KBM-7 (cell line): ENCODE results near the gene ERVH48-1.
A peak's percentile ranks its signal among the peaks of the same experiment; 100 is the strongest.
"Not testable (repeated sequence)": the region's sequence is repeated elsewhere in the genome, so short reads cannot be mapped to it uniquely, and the experiment has no call there.

Experiments
- DNase-seq: peaks from one replicate; pipeline ENCODE4 v3.0.0-alpha.2; 2015
- in situ Hi-C: fragments of 300-500 bp; cut with MboI; formaldehyde crosslinking; loops from 2 replicates; pipeline ENCODE4 v1.14.3; 2020; ENCODE audit warnings: low sequenced_read_pairs, low pct_unique_long_range_greater_than_20kb, mixed read lengths

Gene ERVH48-1

DNA sequence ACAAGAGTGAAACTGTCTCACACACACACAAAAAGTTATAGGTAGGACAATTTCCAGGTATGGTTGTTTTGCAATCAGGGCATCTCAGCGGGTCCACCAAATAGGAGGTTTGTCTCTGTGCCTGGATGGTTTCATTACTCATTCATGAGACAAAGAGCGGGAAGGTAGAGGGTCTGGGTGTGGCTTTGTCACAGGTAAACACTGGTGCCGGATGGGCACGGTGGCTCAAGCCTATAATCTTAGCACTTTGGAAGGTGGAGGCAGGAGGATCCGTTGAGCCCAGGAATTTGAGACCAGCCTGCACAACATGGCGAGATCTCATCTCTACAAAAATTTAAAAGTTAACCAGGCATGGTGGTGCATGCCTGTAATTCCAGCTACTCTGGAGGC lies 16.3 kb upstream of the ERVH48-1 start:
- DNase-seq, result no peak
- in situ Hi-C loops, result no loop called here

DNA sequence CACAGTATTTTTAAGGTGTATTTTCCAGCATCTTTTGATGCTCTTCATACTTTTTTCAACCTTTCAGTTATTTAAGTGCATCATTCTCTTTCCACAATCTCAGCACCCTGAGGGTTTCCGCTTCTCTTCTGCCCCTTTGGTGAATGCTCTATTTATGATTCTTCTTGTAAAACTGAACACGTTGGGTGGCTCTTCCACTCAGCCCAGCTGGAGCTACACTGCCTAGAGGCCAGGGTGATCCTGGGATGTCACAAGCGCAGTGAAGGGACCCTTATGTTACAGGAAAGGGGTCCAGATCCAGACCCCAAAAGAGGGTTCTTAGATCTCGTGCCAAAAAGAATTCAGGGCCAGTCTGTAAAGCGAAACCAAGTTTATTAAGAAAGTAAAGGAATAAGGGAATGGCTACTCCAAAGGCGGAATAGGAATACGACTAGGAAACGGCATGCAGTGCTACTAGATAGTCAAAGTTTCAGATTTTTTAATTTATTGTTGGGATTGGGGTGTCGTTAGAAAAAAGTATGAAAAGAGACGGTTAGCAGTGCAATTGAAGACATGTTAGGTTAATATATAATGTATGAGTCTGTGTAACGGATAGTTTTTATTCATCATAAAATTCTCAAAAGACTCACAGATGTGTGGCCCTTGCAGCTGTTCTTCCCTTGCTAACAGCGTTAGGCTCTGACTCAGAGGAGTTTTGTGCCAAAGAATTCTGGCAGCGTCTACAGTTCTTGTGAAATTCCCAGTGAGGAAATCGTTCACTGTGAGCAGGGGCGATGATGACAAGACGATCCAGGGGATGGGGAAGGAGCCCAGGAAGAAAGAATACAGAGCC lies 14.4 kb upstream of the ERVH48-1 start:
- in situ Hi-C loops, result no loop called here
- DNase-seq, result no peak

DNA sequence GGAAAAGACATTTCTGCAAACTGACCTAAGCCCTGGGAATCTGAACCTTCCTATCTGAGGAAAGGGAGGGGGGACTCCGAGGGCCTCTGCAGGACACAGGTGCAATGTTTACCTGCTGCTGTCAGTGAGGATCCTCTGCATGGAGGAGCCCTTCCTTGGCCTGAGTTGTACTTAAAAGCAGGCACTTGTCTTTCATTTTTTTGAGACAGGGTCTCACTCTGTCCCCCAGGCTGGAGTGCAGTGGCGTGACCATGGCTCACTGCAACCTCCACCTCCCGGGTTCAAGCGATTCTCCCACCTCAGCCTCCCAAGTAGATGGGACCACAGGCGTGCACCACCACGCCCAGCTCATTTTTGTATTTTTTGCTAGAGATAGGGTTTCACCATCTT lies 13.2 kb upstream of the ERVH48-1 start:
- in situ Hi-C loops, result not testable (repeated sequence)

DNA sequence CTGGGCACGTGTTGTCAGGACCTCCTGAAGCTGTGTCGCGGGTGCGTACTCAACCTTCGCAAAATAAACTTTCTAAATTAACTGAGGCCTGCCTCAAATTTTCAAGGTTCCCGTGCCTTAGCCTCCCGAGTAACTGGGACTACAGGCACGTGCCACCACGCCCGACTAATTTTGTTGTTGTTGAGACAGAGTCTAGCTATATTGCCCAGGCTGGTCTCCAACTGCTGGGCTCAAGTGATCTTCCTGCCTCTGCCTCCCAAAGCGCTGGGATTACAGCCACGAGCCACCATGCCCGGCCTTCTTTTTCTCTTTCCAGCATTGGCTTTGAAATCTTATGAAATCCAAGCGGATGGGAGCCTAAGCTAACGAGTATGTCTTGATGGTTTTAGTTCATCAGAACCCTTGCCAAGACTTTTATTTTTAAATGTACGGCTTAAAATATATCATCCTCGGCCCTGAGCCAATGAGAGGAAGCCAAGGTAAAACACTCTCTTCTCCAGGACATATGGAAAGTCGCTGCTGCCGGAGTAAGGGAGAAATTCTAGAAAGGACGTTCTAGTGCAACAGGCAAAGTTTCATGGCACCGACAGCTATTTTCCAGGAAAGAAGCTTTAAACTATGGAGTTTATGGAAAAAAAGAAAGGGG lies 12.7 kb upstream of the ERVH48-1 start:
- no peak for DNase-seq
- in situ Hi-C loops, result no loop called here

More for the DNA sequence above, 13.2 kb upstream of the ERVH48-1 start:
- not testable (repeated sequence) for DNase-seq

DNA sequence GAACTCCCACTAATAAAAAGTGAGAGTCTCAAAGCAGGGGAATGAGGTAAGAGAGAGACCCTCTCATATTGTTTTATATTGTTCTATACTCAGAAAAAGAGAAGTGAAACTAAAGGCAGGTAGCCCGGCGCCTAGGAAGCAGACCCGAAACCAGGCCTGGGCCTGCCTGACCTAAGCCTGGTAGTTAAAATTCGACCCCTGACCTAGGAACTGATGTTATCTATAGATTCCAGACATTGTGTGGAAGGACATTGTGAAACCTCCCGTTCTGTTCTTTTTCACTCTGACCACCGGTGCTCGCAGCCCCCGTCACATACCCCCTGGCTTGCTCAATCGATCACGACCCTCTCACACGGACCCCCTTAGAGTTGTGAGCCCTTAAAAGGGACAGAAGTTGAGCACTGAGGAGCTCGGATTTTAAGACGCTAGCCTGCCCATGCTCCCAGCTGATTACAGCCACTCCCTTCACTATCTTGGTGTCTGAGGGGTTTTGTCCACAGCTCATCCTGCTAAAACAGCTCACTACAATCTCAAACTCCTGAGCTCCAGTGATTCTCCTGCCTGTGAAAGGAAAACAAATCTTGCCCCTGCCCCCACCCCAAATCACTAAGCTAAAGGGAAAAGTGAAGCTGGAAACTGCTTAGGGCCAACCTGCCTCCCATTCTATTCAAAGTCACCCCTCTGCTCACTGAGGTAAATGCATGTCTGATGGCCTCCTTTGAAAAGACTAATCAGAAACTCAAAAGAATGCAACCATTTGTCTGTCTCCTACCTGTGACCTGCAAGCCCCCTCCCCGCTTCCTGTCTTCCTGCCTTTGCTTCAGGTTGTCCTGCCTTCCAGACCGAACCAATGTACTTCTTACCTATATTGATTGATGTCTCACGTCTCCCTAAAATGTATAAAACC lies 11.9 kb upstream of the ERVH48-1 start:
- DNase-seq, result peak; percentile 18
- in situ Hi-C loops, result not testable (repeated sequence)

DNA sequence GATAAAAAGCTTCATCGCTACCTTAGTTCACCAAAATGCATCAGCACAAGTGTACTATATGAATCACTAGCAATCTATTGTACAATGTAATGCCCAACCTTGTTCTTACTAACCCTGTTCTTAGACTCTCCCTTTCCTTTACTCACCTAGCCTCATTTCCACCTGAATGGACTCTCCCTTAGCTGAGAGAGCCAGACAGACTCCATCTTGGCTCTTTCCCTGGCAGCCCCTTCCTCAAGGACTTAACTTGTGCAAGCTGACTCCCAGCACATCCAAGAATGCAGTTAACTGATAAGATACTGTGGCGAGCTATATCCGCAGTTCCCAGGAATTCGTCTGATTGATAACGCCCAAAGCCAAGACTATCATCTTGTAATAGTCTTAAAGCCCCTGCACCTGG lies 10.9 kb upstream of the ERVH48-1 start:
- DNase-seq, in situ Hi-C loops: not testable (repeated sequence)

DNA sequence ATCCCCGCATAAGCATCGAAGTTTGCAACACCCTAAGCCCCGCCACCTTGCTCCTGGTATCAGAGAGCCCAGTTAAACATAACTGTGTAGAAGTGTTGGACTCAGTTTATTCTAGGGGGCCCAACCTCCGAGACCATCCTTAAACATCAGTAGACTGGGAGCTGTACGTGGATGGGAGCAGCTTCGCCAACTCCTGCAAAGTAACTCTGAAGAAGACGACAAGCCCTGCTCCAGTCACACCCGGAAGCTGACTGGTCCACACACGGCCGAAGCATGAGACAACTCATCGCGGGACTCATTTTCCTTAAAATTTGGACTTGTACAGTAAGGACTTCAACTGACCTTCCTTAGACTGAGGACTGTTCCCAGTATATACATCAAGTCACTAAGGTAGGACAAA lies 8.5 kb upstream of the ERVH48-1 start:
- DNase-seq, in situ Hi-C loops: not testable (repeated sequence)

DNA sequence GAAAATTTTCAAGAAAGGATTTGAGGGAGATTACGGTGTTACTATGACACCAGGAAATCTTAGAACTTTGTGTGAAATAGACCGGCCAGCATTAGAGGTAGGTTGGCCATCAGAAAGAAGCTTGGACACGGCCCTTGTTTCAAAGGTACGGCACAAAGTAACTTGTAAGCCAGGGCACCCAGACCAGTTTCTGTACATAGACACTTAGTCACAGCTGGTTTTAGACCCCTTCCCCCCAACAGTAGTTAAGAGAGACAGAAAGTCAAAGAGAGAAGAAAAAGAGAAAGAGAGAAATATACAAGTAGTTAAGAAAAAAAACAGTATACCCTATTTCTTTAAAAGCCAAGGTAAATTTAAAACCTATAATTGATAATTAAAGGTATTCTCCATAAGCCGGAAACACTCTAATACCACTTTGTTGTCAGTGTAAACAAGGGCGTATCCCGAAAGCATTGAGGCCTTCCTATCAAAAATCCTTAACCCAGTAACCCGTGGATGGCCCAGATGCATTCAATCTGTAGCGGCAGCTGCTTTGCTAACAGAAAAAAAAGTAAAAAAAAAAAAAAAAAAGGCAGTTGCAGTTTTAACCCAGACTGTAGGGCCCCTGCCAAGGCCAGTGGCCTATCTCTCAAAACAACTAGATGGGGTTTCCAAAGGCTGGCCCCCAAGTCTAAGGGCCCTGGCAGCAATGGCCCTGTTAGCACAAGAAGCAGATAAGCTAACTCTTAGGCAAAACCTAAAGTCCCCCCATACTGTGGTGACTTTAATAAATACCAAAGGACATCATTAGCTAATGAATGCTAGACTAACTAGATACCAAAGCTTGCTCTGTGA lies 7.9 kb upstream of the ERVH48-1 start:
- in situ Hi-C loops, result not testable (repeated sequence)

DNA sequence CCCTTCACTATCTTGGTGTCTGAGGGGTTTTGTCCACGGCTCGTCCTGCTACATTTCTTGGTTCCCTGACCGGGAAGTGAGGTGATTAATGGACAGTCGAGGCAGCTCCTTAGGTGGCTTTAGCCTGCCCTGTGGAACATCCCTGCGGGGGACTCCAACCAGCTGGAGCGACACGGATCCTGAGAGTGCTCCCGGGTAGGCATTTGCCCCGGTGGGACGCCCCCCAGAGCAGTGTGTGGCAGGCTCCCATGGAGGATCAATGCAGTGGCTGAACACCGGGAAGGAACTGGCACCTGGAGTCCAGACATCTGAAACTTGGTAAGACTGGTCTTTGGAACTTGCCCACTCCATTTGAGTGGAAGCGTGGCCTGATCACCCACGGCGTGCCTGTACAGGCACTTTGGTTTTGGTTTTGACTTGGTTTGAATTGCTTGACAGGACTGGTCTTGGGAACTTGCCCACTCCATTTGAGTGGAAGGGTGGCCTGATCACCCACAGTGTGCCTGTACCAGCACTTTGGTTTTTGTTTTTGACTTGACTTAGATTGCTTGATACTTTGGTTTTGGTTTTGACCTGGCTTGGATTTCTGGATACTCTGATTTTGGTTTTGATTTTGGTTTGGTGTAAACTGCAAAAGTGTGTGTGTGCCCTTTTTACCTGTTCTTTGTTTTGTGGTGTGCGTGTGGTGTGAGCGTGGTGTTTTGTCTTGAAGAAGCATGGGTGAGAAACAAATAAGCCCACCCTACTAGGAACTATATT lies 7.1 kb upstream of the ERVH48-1 start:
- in situ Hi-C loops, DNase-seq: not testable (repeated sequence)

More for the DNA sequence above, 7.9 kb upstream of the ERVH48-1 start:
- DNase-seq, result not testable (repeated sequence)

DNA sequence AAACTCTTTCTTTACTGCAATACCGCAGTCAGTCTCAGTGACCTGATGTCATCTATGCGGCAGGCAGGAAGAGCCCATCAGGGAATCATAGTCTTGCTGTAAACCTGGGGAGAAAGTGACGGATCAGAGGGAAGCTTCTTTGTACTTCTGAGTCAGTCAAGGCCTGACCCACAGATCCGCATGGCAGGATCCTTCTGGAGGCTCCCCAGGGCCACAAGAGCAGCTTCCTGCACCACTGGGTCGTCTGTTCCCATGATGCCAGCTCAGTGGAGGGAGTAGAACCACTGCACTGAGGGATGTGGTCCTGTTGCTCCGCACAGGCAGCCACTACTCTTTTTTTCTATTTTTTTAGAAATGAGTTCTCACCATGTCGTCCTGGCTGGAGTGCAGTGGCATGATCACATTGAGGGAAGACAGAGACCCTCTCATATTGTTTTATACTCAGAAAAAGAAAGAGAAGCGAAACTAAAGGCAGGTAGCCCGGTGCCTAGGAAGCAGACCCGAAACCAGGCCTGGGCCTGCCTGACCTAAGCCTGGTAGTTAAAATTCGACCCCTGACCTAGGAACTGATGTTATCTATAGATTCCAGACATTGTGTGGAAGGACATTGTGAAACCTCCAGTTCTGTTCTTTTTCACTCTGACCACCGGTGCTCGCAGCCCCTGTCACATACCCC lies 6.3 kb upstream of the ERVH48-1 start:
- in situ Hi-C loops, result no loop called here
- no peak for DNase-seq

DNA sequence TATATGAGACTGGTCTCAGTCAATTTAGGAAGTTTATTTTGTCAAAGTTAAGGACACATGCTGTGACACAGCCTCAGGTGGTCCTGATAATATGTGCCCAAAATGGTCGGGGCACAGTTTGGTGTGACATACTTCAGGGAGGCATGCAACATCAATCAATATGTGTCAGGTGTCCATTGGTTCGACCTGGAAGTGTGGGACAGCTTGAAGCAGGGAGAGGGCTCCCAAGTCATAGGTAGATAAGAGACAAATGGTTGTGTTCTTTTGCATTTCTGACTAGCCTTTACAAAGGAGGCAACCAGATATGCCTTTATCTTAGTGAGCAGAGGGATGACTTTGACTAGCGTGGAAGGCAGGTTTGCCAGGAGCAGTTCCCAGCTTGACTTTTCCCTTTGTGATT lies 4.5 kb upstream of the ERVH48-1 start:
- in situ Hi-C loops, result no loop called here

DNA sequence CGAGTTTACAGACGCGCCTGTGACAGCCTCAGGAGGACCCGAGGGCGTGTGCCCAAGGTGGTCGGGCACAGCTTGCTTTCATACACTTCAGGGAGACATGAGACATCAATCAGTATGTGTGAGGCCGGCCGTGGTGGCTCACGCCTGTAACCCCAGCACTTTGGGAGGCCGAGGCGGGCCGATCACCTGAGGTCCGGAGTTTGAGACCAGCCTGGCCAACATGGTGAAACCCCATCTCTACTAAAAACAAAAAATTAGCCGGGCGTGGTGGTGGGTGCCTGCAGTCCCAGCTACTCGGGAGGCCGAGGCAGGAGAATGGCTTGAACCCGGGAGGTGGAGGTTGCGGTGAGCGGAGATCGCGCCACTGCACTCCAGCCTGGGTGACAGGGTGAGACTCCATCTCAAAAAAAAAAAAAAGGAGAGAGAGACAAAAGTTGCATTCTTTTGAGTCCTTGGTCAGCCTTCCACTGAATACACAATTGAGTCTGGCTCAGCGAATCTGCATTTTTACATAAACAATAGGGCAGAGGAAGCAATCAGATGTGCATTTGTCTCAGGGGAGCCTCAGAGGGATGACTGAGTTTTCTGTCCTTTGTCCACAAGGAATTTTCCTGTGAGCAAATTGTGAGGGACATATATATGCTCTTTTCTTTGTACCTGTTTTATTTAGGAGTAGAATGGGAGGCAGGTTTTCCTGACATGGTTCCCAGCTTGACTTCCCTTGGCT lies 2.2 kb upstream of the ERVH48-1 start:
- in situ Hi-C loops, DNase-seq: not testable (repeated sequence)

More for the DNA sequence above, 4.5 kb upstream of the ERVH48-1 start:
- no peak for DNase-seq

DNA sequence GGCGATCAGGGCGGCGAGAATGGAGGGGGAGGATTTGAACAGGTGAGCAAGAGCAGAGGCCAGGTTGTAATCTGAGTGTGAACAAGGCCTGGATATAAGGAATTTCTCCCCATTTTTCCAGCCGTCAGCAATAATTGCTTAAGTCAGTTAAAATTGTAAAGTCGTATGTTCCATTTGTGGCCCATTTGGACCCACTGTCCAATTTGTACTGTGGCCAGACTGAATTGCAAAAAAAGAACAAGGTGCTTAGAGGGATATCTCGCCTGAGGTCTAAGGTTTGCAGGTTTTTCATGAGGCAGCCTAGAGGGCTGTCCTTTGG lies 1.0 kb downstream of the ERVH48-1 start:
- DNase-seq, result no peak
- in situ Hi-C loops, result no loop called here

DNA sequence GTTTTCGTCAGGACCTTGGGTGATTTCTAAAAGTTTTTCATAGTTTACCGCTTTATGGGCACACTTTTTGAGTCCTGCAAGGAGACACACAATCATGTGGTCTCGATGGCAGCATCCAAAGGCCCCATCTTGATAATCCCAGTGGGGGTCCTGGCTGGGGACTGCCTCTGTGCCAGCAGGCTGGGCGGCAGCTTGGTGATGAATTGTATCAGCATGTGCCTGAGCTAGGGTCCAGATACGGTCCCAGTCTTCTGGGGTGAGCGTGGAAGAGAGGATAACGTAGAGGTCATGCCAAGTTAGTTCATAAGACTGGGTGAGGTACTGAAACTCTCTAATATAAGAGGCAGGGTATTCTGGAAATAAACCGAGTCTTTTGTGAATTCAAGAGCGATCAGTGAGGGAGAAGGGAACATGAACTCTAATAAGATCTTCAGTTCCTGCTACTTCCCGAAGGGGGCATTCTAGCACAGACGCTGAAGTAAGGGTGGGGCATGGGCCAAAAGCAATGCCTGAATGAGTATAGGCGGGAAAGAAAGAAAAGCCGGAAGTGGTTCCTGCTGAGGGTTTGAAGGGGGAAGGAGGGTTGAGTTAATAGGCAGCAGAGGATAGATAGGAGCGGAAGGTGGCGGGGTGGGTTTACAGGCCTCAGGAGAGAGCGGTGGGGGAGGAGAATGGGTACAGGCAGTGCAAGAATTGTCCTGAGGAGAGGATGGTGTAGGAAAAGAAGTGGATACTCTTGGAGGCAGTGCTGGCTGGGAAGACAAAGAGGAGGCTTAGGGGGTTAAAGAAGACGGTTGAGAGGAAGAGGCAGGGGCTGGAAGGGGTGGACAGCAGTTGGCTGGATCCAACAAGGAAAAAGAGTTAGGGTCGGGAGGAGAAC lies 1.6 kb downstream of the ERVH48-1 start:
- peak; percentile 98 for DNase-seq
- in situ Hi-C loops, result no loop called here

DNA sequence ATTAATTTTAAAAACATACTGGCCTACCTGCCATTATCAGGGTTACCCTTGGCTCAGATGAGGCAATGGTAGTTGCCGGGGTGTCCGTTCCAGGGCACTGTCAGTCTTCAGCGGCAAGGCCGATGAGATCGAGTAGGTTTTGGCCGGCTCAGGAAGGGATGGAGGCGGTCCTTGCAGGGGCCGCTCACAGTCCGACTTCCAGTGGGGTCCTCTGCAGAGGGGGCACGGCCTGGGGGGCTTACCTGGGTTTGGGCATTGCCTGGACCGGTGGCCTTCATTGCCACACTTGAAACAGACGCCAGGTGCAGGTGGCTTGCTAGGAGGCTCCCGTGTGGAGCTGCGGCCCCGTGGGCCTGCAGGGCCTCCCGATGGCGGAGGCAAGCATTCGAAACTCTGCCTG lies 2.5 kb downstream of the ERVH48-1 start:
- DNase-seq, result no peak
- in situ Hi-C loops, result no loop called here

DNA sequence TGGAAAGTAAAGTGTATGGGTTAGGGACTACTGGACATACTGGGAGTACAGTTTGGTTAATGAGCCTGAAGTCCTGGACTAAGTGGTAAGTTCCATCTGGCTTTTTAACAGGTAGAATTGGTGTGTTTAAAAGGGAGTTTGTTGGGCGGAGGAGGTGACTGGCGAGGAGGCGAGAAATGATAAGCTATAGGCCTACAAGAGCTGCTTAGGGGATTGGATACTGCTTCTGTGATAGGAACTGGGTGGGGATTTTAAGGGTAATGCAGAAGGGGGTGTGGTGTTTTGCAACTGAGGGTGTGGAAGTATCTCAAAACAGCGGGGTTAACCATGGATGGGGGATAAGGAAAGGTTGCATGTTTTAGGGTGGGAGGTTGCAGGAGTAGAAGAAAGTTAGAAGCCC lies 3.5 kb downstream of the ERVH48-1 start:
- in situ Hi-C loops, result no loop called here
- DNase-seq, result no peak
